Nephron (organoid): ENCODE measurements around the gene PEPD.

ENCODE experiments used
- H3K27ac Mint-ChIP-seq, 3 experiments: 2 replicates each; pipeline ENCODE4 v1.8.0; 2020; ENCODE audit warnings: mixed read lengths in 3 of 3, mild to moderate bottlenecking in 2 of 3, moderate library complexity in 1 of 3
- H3K27me3 Mint-ChIP-seq: 2 replicates; pipeline ENCODE4 v1.8.0; 2021; ENCODE audit warnings: low read depth, mild to moderate bottlenecking, moderate library complexity, mixed read lengths
- H3K36me3 Mint-ChIP-seq: 2 replicates; pipeline ENCODE4 v1.8.0; 2020; ENCODE audit warnings: low read depth, mixed read lengths
- H3K4me1 Mint-ChIP-seq: 2 replicates; pipeline ENCODE4 v1.8.0; 2020; ENCODE audit warnings: mixed read lengths
- H3K4me3 Mint-ChIP-seq, 3 experiments: 2 replicates each; pipeline ENCODE4 v1.8.0; 2020; ENCODE audit warnings: mild to moderate bottlenecking in 3 of 3, mixed read lengths in 3 of 3, moderate library complexity in 2 of 3
- H3K9me3 Mint-ChIP-seq: 2 replicates; pipeline ENCODE4 v1.8.0; 2020; ENCODE audit warnings: mixed read lengths
- TF ChIP-seq, protein P1 (sequence below), 3 experiments: fragments of 200-600 bp; sonication (generic); IDR thresholded peaks; one replicate each; pipeline ENCODE4 v1.5.0; 2021; ENCODE audit warnings: antibody characterized with exemption in 3 of 3; ENCODE audit not compliant: unreplicated experiment in 3 of 3

Gene PEPD

GRCh38 chr19:33469171-33470039, 52.2 kb downstream of the PEPD start:
- H3K27ac Mint-ChIP-seq = no peak overlapping the region
- H3K9me3 Mint-ChIP-seq = no peaks in the 10 kb centered on the region
- no peak overlapping the region for H3K4me3 Mint-ChIP-seq

DNA sequence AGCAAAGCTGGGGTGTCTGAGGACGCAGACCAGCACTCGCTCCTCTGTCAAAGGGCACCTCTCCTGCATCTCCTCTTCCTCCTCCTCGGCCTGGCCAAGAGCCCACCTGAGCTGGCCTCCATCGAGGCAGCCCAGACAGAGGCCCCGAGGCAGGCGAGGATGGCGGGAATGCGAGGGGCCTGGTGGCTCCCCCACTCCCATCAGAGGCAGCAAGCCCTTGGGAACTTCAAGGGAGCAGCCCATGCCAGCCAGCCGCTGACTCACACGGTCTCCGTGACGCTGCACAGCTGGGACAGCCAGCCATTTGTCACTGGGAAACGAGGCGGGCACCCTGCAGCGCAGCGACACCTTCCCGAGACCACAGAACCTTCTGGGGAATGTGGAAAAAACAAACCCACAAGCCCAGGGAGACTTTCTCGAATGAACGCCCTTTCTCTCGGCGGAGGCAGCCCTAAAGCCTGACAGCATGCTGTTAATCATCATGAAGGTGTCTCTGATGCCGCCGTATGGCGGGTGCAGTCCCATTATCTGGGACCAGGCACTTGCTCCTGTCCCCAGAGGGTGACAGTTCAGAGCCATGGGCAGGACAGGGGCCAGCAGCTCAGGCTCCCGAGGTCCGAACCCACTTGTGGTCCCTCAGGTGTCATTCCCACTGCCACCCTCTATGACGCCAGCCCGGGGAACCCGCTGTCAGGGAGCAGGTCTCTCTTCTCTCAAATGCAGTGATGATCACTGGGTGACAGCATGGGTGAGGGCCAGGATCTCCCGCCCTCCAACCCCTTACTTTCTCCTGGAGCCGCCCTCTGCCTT, 53.0 kb downstream of the PEPD start:
- Mint-ChIP-seq H3K4me1 (peaks cover 21% of the 10 kb centered on the region), H3K9me3 (no peaks in the 10 kb centered on the region), H3K36me3 (peaks cover under 1% of the 10 kb centered on the region), H3K27me3 (peaks cover 5% of the 10 kb centered on the region), H3K27ac (no peak overlapping the region), H3K4me3 (no peak overlapping the region)
- TF ChIP-seq, protein P1, sequence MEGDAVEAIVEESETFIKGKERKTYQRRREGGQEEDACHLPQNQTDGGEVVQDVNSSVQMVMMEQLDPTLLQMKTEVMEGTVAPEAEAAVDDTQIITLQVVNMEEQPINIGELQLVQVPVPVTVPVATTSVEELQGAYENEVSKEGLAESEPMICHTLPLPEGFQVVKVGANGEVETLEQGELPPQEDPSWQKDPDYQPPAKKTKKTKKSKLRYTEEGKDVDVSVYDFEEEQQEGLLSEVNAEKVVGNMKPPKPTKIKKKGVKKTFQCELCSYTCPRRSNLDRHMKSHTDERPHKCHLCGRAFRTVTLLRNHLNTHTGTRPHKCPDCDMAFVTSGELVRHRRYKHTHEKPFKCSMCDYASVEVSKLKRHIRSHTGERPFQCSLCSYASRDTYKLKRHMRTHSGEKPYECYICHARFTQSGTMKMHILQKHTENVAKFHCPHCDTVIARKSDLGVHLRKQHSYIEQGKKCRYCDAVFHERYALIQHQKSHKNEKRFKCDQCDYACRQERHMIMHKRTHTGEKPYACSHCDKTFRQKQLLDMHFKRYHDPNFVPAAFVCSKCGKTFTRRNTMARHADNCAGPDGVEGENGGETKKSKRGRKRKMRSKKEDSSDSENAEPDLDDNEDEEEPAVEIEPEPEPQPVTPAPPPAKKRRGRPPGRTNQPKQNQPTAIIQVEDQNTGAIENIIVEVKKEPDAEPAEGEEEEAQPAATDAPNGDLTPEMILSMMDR (IDR thresholded peaks at IDR 0.05; ENCODE audit: unreplicated experiment in 3 of 3) = no peak

More at GRCh38 chr19:33469171-33470039, 52.2 kb downstream of the PEPD start:
- peaks cover 23% of the 10 kb centered on the region for H3K4me1 Mint-ChIP-seq
- peaks cover 4% of the 10 kb centered on the region for H3K36me3 Mint-ChIP-seq
- peaks cover 5% of the 10 kb centered on the region for H3K27me3 Mint-ChIP-seq
- TF ChIP-seq, protein P1 (IDR thresholded peaks at IDR 0.05; ENCODE audit: unreplicated experiment in 3 of 3) = no peak

- no peaks in the 10 kb centered on the region for H3K9me3 Mint-ChIP-seq
- no peak overlapping the region for H3K27ac Mint-ChIP-seq
- H3K36me3 Mint-ChIP-seq = no peaks in the 10 kb centered on the region
- peaks cover 5% of the 10 kb centered on the region for H3K27me3 Mint-ChIP-seq
- no peak overlapping the region for H3K4me3 Mint-ChIP-seq
- TF ChIP-seq, protein P1 (IDR thresholded peaks at IDR 0.05; ENCODE audit: unreplicated experiment in 3 of 3) = no peak
- H3K4me1 Mint-ChIP-seq = peaks cover 18% of the 10 kb centered on the region
Observed at GRCh38 chr19:33467851-33468250, 53.7 kb downstream of the PEPD start.

- H3K4me3 Mint-ChIP-seq = no peak overlapping the region
- TF ChIP-seq, protein P1 (IDR thresholded peaks at IDR 0.05; ENCODE audit: unreplicated experiment in 3 of 3) = no peak
- H3K36me3 Mint-ChIP-seq = no peaks in the 10 kb centered on the region
- no peaks in the 10 kb centered on the region for H3K9me3 Mint-ChIP-seq
- peaks cover 5% of the 10 kb centered on the region for H3K27me3 Mint-ChIP-seq
- peaks cover 17% of the 10 kb centered on the region for H3K4me1 Mint-ChIP-seq
- no peak overlapping the region for H3K27ac Mint-ChIP-seq
Observed at GRCh38 chr19:33465834-33466233, 55.8 kb downstream of the PEPD start.

GRCh38 chr19:33465371-33465770, 56.2 kb downstream of the PEPD start:
- Mint-ChIP-seq H3K4me1 (peaks cover 17% of the 10 kb centered on the region), H3K4me3 (no peak overlapping the region), H3K36me3 (no peaks in the 10 kb centered on the region), H3K27ac (no peak overlapping the region), H3K27me3 (peaks cover 5% of the 10 kb centered on the region), H3K9me3 (no peaks in the 10 kb centered on the region)
- TF ChIP-seq, protein P1 (IDR thresholded peaks at IDR 0.05; ENCODE audit: unreplicated experiment in 3 of 3) = no peak
